T-helper 2 cell treated with Interferon-gamma antibody and Interleukin-4, amounts not matched to agents 5 μg/mL and 100 μg/mL, for 36 hours (primary cell): ENCODE results near the gene PXDC1.
"Not testable (repeated sequence)": the region's sequence is repeated elsewhere in the genome, so short reads cannot be mapped to it uniquely, and the experiment has no call there.

Experiments
- DNase-seq: peaks from one replicate; pipeline ENCODE4 v3.0.0; 2021; ENCODE audit warnings: low spot score
- H3K27ac Mint-ChIP-seq: one replicate; pipeline ENCODE4 v1.8.0; 2021; ENCODE audit warnings: mild to moderate bottlenecking, mixed read lengths
- H3K27me3 Mint-ChIP-seq: one replicate; pipeline ENCODE4 v1.8.0; 2021; ENCODE audit warnings: low read depth, mixed read lengths
- H3K36me3 Mint-ChIP-seq: one replicate; pipeline ENCODE4 v1.8.0; 2021; ENCODE audit warnings: low read depth, mixed read lengths
- H3K4me1 Mint-ChIP-seq: one replicate; pipeline ENCODE4 v1.8.0; 2021; ENCODE audit warnings: low read depth, mixed read lengths
- H3K4me3 Mint-ChIP-seq: one replicate; pipeline ENCODE4 v1.8.0; 2022; ENCODE audit warnings: mild to moderate bottlenecking, moderate library complexity, mixed read lengths
- H3K9me3 Mint-ChIP-seq: one replicate; pipeline ENCODE4 v1.8.0; 2021; ENCODE audit warnings: mixed read lengths

PXDC1 gene

GRCh38 chr6:3698021-3698420 lies 53.5 kb downstream of the PXDC1 start:
- Mint-ChIP-seq H3K9me3 (no peaks in the 10 kb centered on the region), H3K4me3 (no peak overlapping the region), H3K4me1 (no peaks in the 10 kb centered on the region), H3K36me3 (no peaks in the 10 kb centered on the region), H3K27ac (no peak overlapping the region), H3K27me3 (peaks cover 3% of the 10 kb centered on the region)
- DNase-seq: no peak

- H3K36me3 Mint-ChIP-seq: no peaks in the 10 kb centered on the region
- peaks cover 3% of the 10 kb centered on the region for H3K27me3 Mint-ChIP-seq
- no peak overlapping the region for H3K4me3 Mint-ChIP-seq
Observed at GRCh38 chr6:3697609-3698008, 53.9 kb downstream of the PXDC1 start.

GRCh38 chr6:3696525-3697088 lies 54.9 kb downstream of the PXDC1 start:
- Mint-ChIP-seq H3K36me3 (no peaks in the 10 kb centered on the region), H3K4me1 (no peaks in the 10 kb centered on the region), H3K4me3 (no peak overlapping the region), H3K27me3 (peaks cover 3% of the 10 kb centered on the region), H3K27ac (no peak overlapping the region), H3K9me3 (no peaks in the 10 kb centered on the region)
- DNase-seq: no peak

More at GRCh38 chr6:3697609-3698008, 53.9 kb downstream of the PXDC1 start:
- no peak for DNase-seq
- no peaks in the 10 kb centered on the region for H3K9me3 Mint-ChIP-seq
- H3K4me1 Mint-ChIP-seq: no peaks in the 10 kb centered on the region
- no peak overlapping the region for H3K27ac Mint-ChIP-seq

DNA sequence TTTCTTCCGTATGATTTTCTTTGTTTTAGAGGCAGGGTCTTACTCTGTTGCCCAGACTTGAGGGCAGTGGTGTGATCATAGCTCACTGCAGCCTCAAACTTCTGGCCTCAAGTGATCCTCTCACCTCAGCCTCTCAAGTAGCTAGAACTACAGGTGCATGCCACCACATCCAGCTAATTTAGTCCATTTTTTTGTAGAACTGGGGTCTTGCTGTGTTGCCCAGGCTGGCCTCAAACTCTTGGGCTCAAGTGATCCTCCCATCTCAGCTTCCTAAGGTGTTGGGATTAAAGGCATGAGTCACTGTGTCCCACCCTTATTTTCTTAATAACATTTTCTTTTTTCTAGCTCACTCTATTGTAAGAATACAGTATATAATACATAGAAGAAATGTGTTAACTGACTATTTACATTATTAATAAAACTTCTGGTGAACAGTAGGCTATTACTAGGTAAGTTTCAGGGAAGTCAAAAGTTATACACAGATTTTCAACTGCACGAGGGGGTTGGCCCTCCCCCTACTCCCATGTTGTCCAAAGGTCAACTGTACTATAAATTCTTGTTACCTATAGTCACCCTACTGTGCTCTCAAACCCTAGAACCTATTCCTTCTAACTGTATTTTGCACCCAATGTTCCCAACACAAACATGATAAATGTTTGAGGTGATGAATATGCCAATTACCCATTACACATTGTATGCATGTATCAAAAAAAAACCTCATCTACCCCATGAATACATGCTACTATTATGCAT lies 56.3 kb downstream of the PXDC1 start:
- Mint-ChIP-seq H3K4me3 (no peak overlapping the region), H3K27me3 (peaks cover 9% of the 10 kb centered on the region), H3K9me3 (no peaks in the 10 kb centered on the region), H3K4me1 (no peaks in the 10 kb centered on the region), H3K27ac (no peak overlapping the region), H3K36me3 (no peaks in the 10 kb centered on the region)
- no peak for DNase-seq

GRCh38 chr6:3693831-3694230 lies 57.7 kb downstream of the PXDC1 start:
- DNase-seq: no peak
- Mint-ChIP-seq H3K27me3 (peaks cover 15% of the 10 kb centered on the region), H3K27ac (no peak overlapping the region), H3K9me3 (no peaks in the 10 kb centered on the region), H3K4me3 (no peak overlapping the region), H3K36me3 (no peaks in the 10 kb centered on the region), H3K4me1 (no peaks in the 10 kb centered on the region)

DNA sequence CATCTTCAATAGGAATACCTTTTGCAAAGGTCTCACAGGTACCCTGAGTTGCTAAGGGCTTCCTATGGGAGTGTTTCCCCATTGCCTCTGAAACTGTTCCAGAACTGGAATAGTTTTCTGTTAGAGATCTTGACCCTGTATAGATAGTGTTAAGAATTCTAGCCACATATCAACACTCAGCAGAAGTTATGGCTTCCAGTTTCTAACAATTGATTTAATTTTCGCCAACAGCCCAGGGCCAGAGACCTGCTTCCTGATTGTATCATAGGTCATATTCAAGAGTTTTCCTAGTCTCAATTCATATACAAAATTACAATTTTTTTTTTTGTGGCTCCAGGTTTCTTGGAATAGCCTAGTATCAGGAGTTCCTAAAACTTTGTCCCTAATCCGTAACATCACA lies 61.0 kb downstream of the PXDC1 start:
- H3K4me1 Mint-ChIP-seq: no peaks in the 10 kb centered on the region
- no peak overlapping the region for H3K4me3 Mint-ChIP-seq
- H3K27me3 Mint-ChIP-seq: peaks cover 15% of the 10 kb centered on the region
- DNase-seq: no peak
- no peaks in the 10 kb centered on the region for H3K9me3 Mint-ChIP-seq
- H3K36me3 Mint-ChIP-seq: no peaks in the 10 kb centered on the region
- H3K27ac Mint-ChIP-seq: no peak overlapping the region

DNA sequence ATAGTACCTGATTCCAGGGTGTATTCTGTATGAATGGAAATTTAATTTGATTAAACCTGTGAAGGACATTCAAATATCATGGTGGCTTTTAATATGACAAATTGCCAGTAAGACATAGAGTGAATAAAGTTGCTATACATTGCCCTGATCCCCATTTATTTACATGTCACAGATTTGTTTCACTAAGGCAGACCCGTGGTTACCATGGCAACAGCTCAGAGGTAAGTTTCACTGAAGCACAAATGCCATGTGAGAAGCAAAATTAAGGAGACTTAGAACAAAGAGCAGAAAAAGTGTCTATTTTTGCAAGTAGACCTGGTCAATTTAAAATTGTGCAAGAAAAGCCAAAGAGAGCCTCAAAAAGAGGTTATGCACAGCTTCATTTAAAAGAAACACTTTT lies 63.7 kb downstream of the PXDC1 start:
- Mint-ChIP-seq H3K4me3 (no peak overlapping the region), H3K36me3 (no peaks in the 10 kb centered on the region), H3K27me3 (peaks cover 15% of the 10 kb centered on the region), H3K4me1 (no peaks in the 10 kb centered on the region), H3K9me3 (no peaks in the 10 kb centered on the region), H3K27ac (no peak overlapping the region)
- no peak for DNase-seq

GRCh38 chr6:3683331-3683730 lies 68.2 kb downstream of the PXDC1 start:
- Mint-ChIP-seq H3K4me1 (no peaks in the 10 kb centered on the region), H3K36me3 (no peaks in the 10 kb centered on the region), H3K9me3 (no peaks in the 10 kb centered on the region), H3K27me3 (peaks cover 3% of the 10 kb centered on the region), H3K27ac (no peak overlapping the region), H3K4me3 (no peak overlapping the region)
- DNase-seq: no peak

- Mint-ChIP-seq H3K9me3 (no peaks in the 10 kb centered on the region), H3K27me3 (peaks cover 2% of the 10 kb centered on the region)
- DNase-seq: no peak
Observed at GRCh38 chr6:3678946-3679345, 72.6 kb downstream of the PXDC1 start.

GRCh38 chr6:3677751-3678150 lies 73.8 kb downstream of the PXDC1 start:
- H3K9me3 Mint-ChIP-seq, H3K27ac Mint-ChIP-seq, H3K36me3 Mint-ChIP-seq, H3K4me1 Mint-ChIP-seq, DNase-seq, H3K4me3 Mint-ChIP-seq, H3K27me3 Mint-ChIP-seq: not testable (repeated sequence)

More at GRCh38 chr6:3678946-3679345, 72.6 kb downstream of the PXDC1 start:
- Mint-ChIP-seq H3K36me3 (no peaks in the 10 kb centered on the region), H3K27ac (no peak overlapping the region), H3K4me3 (no peak overlapping the region), H3K4me1 (no peaks in the 10 kb centered on the region)

GRCh38 chr6:3677351-3677750 lies 74.2 kb downstream of the PXDC1 start:
- H3K4me1 Mint-ChIP-seq, H3K4me3 Mint-ChIP-seq, DNase-seq, H3K27me3 Mint-ChIP-seq, H3K27ac Mint-ChIP-seq, H3K9me3 Mint-ChIP-seq, H3K36me3 Mint-ChIP-seq: not testable (repeated sequence)
